ENCODE measurements around the gene CBX4. TPM values are rescaled to one million over a fixed set of nuclear protein-coding genes. Genes with fewer than 3 reads are reported as not detected.

Gene CBX4
- total and polyA plus RNA-seq, 2 of the 13 experiments (the other 11 are each of a cell fraction or from before 2014, with no cell fraction given), result 25.8 to 50.8 TPM

DNA sequence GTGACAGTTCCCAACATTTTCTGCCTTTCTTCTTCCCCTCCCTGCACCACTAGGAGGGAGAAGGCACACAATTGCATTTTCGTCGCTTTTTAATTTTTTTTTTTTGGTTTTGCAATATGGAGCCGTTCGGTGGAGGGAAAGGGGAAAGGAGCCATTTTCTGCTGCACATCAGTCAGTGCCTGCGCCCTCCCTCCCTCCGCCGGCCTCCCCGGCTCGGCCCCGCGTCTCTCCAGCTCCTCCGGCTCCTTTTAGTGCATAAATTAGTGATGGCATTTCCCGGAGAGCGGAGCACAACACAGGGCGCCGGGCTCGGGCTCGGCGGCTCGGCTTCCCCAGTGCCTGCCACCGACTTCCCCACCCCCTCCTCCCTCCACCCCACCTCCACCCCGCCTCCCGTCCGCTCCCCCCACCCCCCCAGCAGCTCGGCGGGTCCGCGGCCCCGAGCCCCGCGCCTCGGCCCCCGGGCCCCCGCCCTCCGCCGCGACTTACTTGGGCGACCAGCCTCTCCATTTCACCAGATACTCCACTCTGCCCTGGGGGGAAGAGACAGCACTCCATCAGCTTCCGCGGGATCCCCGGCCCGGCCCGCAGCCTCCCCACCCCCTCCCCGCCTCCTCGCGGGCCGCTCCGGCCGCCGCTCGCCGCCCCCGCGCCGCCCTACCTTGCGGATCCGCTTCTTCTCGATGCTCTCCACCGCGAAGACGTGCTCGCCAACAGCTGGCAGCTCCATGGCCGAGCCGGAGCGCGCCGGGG lies 542 bp downstream of the CBX4 start (continued):
- TF ChIP-seq BHLHE40 (IDR thresholded peaks at IDR 0.05; ENCODE audit: low read length), result no peak
- TF ChIP-seq AKNA (CRISPR knock-in tag; IDR thresholded peaks at IDR 0.05; ENCODE audit: borderline replicate concordance), result no peak
- TF ChIP-seq, protein P1, sequence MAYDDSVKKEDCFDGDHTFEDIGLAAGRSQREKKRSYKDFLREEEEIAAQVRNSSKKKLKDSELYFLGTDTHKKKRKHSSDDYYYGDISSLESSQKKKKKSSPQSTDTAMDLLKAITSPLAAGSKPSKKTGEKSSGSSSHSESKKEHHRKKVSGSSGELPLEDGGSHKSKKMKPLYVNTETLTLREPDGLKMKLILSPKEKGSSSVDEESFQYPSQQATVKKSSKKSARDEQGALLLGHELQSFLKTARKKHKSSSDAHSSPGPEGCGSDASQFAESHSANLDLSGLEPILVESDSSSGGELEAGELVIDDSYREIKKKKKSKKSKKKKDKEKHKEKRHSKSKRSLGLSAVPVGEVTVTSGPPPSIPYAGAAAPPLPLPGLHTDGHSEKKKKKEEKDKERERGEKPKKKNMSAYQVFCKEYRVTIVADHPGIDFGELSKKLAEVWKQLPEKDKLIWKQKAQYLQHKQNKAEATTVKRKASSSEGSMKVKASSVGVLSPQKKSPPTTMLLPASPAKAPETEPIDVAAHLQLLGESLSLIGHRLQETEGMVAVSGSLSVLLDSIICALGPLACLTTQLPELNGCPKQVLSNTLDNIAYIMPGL (CRISPR knock-in tag; IDR thresholded peaks at IDR 0.05; ENCODE audit: borderline replicate concordance in 1 of 2, low read depth in 1 of 2), result no peak
- no peak for TF ChIP-seq MED13 (CRISPR knock-in tag; IDR thresholded peaks at IDR 0.05)
- TF ChIP-seq ZNF724P (CRISPR knock-in tag; IDR thresholded peaks at IDR 0.05; ENCODE audit: borderline replicate concordance), result no peak
- no peak for TF ChIP-seq NCOA1 (CRISPR knock-in tag; IDR thresholded peaks at IDR 0.05)
- TF ChIP-seq, protein P2, sequence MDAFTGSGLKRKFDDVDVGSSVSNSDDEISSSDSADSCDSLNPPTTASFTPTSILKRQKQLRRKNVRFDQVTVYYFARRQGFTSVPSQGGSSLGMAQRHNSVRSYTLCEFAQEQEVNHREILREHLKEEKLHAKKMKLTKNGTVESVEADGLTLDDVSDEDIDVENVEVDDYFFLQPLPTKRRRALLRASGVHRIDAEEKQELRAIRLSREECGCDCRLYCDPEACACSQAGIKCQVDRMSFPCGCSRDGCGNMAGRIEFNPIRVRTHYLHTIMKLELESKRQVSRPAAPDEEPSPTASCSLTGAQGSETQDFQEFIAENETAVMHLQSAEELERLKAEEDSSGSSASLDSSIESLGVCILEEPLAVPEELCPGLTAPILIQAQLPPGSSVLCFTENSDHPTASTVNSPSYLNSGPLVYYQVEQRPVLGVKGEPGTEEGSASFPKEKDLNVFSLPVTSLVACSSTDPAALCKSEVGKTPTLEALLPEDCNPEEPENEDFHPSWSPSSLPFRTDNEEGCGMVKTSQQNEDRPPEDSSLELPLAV (CRISPR knock-in tag; conservative IDR thresholded peaks at IDR 0.05; ENCODE audit: low read depth), result no peak
- TF ChIP-seq SATB2 (CRISPR knock-in tag; IDR thresholded peaks at IDR 0.05), result no peak
- no peak for TF ChIP-seq ZNF768 (CRISPR knock-in tag; IDR thresholded peaks at IDR 0.05)
- TF ChIP-seq ZNF432 (CRISPR knock-in tag; IDR thresholded peaks at IDR 0.05; ENCODE audit: borderline replicate concordance), result no peak
- no peak for TF ChIP-seq BCLAF1 (IDR thresholded peaks at IDR 0.05)
- TF ChIP-seq, protein P3, sequence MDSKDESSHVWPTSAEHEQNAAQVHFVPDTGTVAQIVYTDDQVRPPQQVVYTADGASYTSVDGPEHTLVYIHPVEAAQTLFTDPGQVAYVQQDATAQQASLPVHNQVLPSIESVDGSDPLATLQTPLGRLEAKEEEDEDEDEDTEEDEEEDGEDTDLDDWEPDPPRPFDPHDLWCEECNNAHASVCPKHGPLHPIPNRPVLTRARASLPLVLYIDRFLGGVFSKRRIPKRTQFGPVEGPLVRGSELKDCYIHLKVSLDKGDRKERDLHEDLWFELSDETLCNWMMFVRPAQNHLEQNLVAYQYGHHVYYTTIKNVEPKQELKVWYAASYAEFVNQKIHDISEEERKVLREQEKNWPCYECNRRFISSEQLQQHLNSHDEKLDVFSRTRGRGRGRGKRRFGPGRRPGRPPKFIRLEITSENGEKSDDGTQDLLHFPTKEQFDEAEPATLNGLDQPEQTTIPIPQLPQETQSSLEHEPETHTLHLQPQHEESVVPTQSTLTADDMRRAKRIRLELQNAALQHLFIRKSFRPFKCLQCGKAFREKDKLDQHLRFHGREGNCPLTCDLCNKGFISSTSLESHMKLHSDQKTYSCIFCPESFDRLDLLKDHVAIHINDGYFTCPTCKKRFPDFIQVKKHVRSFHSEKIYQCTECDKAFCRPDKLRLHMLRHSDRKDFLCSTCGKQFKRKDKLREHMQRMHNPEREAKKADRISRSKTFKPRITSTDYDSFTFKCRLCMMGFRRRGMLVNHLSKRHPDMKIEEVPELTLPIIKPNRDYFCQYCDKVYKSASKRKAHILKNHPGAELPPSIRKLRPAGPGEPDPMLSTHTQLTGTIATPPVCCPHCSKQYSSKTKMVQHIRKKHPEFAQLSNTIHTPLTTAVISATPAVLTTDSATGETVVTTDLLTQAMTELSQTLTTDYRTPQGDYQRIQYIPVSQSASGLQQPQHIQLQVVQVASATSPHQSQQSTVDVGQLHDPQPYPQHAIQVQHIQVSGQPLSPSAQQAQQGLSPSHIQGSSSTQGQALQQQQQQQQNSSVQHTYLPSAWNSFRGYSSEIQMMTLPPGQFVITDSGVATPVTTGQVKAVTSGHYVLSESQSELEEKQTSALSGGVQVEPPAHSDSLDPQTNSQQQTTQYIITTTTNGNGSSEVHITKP (CRISPR knock-in tag; IDR thresholded peaks at IDR 0.05; ENCODE audit: low read depth), result no peak
